B cell (primary cell): ENCODE data around the gene ERG.

ENCODE experiments used
- EZH2 ChIP-seq: IDR thresholded peaks from 2 replicates; pipeline ENCODE4 v1.6.1; 2012; ENCODE audit warnings: borderline replicate concordance, low read depth, mild to moderate bottlenecking, moderate library complexity, low read length; ENCODE audit not compliant: insufficient read depth, poor library complexity, severe bottlenecking
- TF ChIP-seq, protein P1 (sequence below): fragments of 200-600 bp; IDR thresholded peaks from one replicate; pipeline ENCODE4 v1.8.0; 2022; ENCODE audit warnings: antibody characterized with exemption, mild to moderate bottlenecking

DNA sequence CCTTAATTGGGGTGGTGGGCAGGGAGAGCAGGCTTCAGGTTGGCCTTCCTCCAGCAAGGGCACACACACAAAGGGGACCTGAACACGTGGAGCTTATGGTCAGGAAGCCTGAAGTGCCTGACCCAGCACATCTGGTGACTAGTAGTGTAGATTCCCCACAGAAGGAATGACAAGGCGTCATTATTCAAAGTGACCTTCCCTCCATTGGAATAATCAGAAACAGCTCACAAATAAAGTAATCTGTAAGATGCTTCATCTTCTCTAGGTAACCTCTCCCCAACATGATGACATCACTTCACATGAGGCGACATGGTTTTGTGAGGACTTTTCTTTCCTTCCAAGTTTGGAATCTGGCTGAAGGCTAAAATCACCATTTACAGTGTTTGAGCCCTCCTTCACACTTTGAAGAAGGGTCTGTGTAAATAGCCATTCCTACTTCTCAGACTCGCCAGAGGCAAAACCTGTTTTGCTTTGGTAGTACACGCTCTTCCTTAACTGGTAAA lies 32.8 kb upstream of the ERG start:
- TF ChIP-seq, protein P1, sequence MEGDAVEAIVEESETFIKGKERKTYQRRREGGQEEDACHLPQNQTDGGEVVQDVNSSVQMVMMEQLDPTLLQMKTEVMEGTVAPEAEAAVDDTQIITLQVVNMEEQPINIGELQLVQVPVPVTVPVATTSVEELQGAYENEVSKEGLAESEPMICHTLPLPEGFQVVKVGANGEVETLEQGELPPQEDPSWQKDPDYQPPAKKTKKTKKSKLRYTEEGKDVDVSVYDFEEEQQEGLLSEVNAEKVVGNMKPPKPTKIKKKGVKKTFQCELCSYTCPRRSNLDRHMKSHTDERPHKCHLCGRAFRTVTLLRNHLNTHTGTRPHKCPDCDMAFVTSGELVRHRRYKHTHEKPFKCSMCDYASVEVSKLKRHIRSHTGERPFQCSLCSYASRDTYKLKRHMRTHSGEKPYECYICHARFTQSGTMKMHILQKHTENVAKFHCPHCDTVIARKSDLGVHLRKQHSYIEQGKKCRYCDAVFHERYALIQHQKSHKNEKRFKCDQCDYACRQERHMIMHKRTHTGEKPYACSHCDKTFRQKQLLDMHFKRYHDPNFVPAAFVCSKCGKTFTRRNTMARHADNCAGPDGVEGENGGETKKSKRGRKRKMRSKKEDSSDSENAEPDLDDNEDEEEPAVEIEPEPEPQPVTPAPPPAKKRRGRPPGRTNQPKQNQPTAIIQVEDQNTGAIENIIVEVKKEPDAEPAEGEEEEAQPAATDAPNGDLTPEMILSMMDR: no peak
- no peak for TF ChIP-seq EZH2
